Retinal pigment epithelial cell (primary cell): ENCODE measurements around the gene TNS1.
"Not testable (repeated sequence)": the region's sequence is repeated elsewhere in the genome, so short reads cannot be mapped to it uniquely, and the experiment has no call there.

Source experiments
- DNase-seq: peaks from one replicate; pipeline ENCODE4 v3.0.0-alpha.2; 2010; ENCODE audit warnings: low read depth
- H3K4me3 ChIP-seq: 2 replicates; pipeline ENCODE4 v1.5.1; 2011; ENCODE audit warnings: mild to moderate bottlenecking, low read length, control low read depth, moderate library complexity
- TF ChIP-seq, protein P1 (sequence below): conservative IDR thresholded peaks from 2 replicates; pipeline ENCODE4 v1.5.1; 2011; ENCODE audit warnings: low read depth, low read length, control low read depth, inconsistent platforms

Gene TNS1

DNA sequence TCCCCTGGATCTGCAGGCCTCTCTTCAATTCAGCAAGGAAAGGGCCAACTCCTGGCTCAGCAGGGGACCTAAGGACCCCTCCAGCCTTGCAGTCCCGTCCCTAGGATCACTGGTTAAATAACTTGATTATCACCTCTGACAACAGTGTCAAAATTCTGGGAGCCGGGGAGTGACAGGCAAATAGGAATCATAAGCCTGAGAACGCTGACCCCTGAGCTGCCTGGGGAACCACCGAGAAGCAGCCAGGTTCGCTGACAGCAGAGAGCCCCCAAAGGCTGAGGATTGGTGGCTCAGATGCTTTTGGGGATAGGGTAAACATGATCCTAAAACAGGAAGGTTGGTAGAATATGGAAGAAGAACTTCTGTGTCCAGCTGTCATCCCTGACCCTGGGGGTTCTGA is 17.5 kb upstream of the TNS1 start:
- no peak for DNase-seq
- H3K4me3 ChIP-seq, result no peak overlapping the region
- TF ChIP-seq, protein P1, sequence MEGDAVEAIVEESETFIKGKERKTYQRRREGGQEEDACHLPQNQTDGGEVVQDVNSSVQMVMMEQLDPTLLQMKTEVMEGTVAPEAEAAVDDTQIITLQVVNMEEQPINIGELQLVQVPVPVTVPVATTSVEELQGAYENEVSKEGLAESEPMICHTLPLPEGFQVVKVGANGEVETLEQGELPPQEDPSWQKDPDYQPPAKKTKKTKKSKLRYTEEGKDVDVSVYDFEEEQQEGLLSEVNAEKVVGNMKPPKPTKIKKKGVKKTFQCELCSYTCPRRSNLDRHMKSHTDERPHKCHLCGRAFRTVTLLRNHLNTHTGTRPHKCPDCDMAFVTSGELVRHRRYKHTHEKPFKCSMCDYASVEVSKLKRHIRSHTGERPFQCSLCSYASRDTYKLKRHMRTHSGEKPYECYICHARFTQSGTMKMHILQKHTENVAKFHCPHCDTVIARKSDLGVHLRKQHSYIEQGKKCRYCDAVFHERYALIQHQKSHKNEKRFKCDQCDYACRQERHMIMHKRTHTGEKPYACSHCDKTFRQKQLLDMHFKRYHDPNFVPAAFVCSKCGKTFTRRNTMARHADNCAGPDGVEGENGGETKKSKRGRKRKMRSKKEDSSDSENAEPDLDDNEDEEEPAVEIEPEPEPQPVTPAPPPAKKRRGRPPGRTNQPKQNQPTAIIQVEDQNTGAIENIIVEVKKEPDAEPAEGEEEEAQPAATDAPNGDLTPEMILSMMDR, result no peak

DNA sequence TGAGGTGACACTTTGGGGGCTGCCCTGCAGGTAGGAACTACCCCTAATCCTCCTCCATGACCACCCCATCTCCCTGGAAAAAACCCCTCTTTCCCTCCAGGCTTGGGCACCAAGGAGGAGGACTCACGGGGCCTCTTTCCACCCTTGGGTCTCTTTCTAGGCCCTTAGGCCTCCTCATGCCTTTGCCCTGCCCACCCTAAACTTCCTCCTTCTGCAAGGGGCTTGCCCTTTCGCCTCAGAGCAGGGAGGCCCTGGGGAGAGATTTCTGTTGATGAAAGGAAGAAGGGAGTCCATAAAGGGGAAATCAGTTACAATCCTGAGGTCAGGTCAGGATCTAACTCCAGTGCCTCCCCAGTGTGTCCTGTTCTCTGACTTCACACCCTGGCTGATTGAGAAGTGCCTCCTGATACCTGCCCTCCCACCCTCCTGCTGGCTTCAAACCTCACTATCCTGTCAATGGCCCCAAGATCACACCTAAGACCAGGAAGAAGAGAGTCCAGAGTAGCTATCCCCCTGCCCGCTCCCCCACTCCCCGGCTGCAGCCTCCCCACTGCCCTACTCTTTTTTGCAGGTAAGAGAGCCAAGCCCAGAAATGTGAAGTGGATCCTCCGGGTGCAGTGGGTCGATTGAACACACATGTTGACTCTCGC is 16.7 kb upstream of the TNS1 start:
- no peak overlapping the region for H3K4me3 ChIP-seq
- TF ChIP-seq, protein P1, result no peak
- DNase-seq, result no peak

- DNase-seq, H3K4me3 ChIP-seq: not testable (repeated sequence)
These were observed 16.0 kb upstream of the TNS1 start for GRCh38 chr2:218018842-218019125.

DNA sequence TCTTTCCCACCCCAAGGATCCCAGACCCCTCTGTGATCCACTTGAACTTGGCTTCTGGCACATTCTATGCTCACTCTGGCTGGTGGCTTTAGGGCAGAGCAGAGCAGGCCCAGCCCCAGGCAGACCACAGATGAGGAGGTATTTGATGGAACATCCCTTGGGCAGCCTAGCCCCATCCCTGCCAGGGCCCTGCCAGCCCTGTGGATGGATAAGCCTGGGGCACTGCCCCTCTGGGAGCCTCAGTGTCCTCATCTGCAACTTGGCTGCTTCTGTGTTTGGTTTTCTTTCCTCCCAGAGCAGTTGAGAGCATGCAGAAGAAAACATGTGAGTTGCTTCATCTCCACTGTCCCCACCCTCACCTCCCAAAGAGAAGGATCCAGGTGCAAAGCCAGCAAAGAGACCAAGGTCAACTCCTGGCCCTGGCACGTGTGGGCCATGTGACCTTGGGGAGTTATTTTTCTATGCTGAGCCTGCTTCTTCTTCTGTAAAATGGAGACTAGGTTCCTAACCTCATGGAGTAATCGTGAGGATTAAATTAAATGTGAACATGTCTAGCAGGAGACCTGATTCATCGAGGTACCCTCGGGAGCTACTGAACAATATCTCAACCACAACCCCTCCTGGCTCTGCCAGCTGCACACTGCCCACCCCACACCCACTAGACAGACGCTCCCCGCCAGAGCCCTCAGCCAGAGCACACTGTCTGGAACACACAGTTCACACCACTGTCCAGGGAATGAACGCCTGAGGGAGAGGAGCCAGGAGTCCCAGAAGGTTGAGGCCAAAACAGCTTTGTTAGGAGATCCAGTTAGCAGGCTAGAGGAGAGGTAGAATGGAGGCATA is 14.6 kb upstream of the TNS1 start:
- no peak overlapping the region for H3K4me3 ChIP-seq
- no peak for DNase-seq
- TF ChIP-seq, protein P1, result no peak

GRCh38 chr2:218016810-218017209 is 14.0 kb upstream of the TNS1 start:
- no peak overlapping the region for H3K4me3 ChIP-seq
- TF ChIP-seq, protein P1, result no peak
- DNase-seq, result no peak

DNA sequence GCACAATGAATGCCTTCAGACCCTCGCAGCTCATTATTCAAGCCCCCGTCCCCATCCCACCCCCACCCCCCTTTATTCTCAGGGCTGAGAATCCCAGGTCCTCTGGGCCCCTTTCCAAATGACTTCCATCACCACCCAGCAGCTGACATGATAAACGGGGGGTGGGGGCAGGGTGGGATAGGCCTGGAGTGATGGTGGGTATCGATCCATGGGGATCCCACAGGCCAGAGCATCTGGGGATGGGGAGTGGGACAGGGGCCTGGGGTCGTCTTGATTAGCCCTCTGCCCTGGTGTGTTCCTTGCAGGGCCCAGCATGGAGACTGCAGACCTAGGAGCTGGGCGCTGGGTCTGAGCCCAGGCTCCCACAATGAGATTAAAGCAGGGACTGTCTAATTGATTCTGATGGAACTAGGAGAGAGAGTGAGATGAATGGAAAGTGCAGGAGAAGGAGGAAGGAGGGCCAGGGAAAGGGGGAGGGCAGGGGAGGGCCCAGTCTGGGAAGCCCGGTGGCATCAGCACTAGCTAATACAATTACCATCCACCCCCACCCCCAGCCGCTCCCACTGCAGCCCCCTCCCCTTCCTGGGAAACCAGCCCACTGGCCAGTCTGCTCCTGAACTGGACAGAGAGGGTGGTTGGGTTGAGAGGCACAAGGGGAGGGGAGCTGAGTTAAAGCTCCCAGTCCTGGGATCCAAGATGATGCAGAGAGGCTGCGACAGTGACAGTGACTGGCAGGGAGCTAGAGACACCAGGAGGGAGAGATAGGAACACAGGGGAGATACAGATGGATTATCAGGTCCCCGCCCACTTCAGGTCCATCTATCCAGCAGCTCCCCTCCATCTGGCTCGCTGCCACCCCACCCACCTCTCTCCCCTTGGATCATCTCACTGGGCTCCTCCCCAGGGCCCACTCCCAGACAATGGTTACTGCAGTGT is 13.1 kb upstream of the TNS1 start:
- TF ChIP-seq, protein P1, result no peak
- H3K4me3 ChIP-seq, result no peak overlapping the region
- DNase-seq, result no peak

DNA sequence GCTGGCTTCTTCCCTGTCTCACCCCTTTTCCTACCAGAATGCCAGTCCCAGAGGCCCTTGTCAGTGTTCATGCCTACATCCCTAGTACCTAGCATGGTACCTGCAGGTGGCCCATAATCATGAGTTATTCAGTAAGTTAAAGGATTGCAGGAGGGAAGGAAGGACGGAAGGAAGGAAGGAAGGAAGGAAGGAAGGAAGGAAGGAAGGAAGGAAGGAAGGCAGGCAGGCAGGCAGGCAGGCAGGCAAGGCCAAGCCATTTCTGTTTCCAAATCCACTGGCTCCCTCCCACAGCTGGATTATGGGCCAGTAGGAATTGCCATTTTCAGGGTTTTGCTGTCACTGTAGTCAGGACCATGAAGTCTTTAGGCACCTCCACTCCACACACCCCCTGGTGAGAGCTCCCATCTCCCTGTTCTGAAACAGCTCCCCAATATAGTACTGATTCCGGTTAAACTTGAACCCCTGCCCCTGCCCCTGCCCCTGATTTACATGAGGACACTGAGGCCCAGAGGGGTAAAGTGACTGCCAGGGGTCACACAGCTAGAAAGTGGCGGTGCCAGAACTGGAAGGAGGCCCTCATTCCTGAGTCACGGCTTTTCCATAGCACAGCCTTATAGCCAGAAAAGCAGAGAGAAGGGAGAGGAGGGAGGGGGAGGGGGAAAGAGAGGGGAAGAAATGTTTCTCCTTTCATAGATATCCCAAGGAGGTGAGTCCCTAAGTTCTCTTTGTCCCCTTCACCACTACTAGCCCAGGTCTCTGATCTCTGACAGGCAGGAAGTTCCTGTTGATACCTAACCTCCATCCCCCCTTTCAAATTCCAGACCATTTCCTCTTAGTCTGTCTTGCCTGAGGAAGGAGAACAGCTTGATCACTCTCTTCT is 12.2 kb upstream of the TNS1 start:
- no peak overlapping the region for H3K4me3 ChIP-seq
- TF ChIP-seq, protein P1, result no peak
- DNase-seq, result no peak
